ENCODE results near the gene OR2V1. TPM values are rescaled to one million over a fixed set of nuclear protein-coding genes. Genes with fewer than 3 reads are reported as not detected.

OR2V1 gene
- total RNA-seq, 4 donors from 2014 or later, result not detected

DNA sequence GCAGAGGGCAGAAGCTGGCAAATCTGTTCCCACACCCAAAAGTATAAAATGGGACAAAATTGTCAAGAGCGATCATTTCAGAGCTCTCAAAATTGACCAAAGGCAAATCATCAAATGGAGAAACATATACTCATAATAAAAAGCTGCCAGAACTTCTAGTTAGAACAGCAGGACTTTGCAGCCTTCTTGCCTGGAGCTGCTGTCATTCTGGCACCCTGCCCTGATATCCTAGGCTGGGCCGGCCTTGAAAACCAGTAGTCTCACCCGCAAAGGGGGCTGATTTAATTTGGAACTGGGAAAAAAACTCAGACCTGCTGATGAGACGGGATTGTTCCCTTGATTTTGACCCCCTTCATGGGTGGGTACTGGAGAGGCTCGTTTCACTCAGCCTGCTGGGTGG lies 18.5 kb downstream of the OR2V1 start:
- no peak for TF ChIP-seq POLR2A (IDR thresholded peaks at IDR 0.05)
- TF ChIP-seq, protein P1, sequence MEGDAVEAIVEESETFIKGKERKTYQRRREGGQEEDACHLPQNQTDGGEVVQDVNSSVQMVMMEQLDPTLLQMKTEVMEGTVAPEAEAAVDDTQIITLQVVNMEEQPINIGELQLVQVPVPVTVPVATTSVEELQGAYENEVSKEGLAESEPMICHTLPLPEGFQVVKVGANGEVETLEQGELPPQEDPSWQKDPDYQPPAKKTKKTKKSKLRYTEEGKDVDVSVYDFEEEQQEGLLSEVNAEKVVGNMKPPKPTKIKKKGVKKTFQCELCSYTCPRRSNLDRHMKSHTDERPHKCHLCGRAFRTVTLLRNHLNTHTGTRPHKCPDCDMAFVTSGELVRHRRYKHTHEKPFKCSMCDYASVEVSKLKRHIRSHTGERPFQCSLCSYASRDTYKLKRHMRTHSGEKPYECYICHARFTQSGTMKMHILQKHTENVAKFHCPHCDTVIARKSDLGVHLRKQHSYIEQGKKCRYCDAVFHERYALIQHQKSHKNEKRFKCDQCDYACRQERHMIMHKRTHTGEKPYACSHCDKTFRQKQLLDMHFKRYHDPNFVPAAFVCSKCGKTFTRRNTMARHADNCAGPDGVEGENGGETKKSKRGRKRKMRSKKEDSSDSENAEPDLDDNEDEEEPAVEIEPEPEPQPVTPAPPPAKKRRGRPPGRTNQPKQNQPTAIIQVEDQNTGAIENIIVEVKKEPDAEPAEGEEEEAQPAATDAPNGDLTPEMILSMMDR (IDR thresholded peaks at IDR 0.05), result no peak
- no peaks in the 10 kb centered on the region for H3K9me3 ChIP-seq
- H3K36me3 ChIP-seq, result no peaks in the 10 kb centered on the region
- peaks cover 0 to 43% of the 10 kb centered on the region in 2 donors for H3K27me3 ChIP-seq
- no peak overlapping the region for H3K4me3 ChIP-seq
- no peaks in the 10 kb centered on the region for H3K4me1 ChIP-seq
- intact Hi-C loops (cut with DNase I; ENCODE audit: low total_unique reads), result no loop called here
- DNase-seq, result no peak
- H3K27ac ChIP-seq, result no peak overlapping the region

DNA sequence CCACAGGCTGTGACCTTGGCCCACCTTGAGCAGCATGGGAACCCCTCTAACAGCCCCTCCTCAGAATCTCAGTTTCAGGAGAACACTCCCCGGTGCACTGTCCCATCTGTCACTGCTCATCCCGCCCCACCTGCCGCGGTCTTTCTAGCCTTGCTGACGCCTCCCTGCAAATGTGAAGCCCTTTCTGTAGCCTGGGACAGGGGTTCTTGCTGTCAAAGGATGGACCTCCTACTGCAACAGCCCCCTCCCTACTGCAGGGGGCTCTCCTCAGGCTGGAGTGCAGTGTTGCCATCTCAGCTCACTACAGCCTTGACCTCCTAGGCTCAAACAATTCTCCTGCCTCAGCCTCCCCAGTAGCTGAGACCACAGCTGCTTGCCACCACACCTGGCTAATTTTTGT lies 20.0 kb downstream of the OR2V1 start:
- H3K9me3 ChIP-seq, result no peaks in the 10 kb centered on the region
- intact Hi-C loops (cut with DNase I; ENCODE audit: low total_unique reads), result no loop called here
- TF ChIP-seq, protein P1 (IDR thresholded peaks at IDR 0.05), result no peak
- no peak for TF ChIP-seq POLR2A (IDR thresholded peaks at IDR 0.05)
- H3K4me1 ChIP-seq, result no peaks in the 10 kb centered on the region
- no peak overlapping the region for H3K27ac ChIP-seq
- no peaks in the 10 kb centered on the region for H3K36me3 ChIP-seq
- peaks cover 0 to 39% of the 10 kb centered on the region in 2 donors for H3K27me3 ChIP-seq
- DNase-seq, result no peak
- no peak overlapping the region for H3K4me3 ChIP-seq

DNA sequence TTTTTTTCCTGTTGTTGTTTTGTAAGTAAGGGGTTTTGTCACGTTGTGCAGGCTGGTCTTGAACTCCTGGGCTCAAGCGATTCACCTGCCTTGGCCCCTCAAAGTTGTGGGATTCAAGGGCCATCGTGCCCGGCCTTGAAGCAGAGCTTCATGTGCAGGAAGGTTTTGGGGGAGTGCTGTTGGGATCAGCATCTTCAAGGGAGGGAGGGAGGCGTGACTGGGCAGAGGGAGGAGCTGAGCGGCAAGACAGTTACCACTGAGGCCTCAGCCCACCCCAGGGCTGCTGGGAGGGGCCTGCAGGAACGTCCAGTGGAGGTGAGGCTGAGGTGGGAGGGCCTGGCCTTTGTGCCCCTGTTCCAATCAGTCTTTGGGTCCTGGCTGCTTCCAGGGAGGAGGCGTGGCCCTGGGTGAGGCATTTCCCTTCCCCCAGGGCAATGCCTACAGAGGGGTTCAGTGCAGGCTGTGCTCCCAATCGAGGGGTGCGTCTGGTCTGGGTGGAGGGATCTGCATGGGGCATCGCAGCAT lies 21.4 kb downstream of the OR2V1 start:
- no peak for TF ChIP-seq POLR2A (IDR thresholded peaks at IDR 0.05)
- TF ChIP-seq, protein P1 (IDR thresholded peaks at IDR 0.05), result no peak
- no peak for DNase-seq

DNA sequence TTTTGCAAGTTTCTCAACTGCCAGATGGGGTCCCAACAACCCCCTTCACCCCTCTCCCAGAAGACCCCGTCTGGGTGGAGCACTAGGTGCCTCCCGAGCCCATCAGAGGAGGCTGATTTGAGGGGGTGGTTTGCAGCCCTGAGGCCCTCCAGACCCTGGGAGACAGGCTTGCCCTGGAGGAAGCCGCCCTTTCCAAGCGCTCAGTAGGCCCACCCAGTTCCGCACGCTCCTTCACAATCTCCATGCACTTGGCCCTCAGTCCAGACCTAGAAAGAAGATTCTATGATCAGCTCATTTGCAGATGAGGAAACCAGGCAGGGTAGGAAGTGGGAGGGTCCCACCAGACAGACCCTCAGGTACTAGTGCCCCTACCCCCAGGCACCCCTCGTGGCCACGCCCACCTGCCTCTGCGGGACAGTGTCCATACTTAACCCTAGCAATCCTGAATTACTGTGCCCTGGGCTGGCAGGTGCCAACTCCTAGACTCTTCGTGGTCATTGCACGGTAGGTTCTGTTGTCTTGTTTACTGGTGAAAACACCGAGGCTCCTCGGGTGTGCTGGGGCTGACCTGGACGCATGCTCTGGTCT lies 22.3 kb downstream of the OR2V1 start:
- H3K27me3 ChIP-seq, result peaks cover 0 to 20% of the 10 kb centered on the region in 2 donors
- H3K36me3 ChIP-seq, result no peaks in the 10 kb centered on the region
- DNase-seq, result no peak
- intact Hi-C loops (cut with DNase I; ENCODE audit: low total_unique reads), result no loop called here
- no peaks in the 10 kb centered on the region for H3K4me1 ChIP-seq
- H3K27ac ChIP-seq, result no peak overlapping the region
- no peak overlapping the region for H3K4me3 ChIP-seq
- no peak for TF ChIP-seq POLR2A (IDR thresholded peaks at IDR 0.05)
- TF ChIP-seq, protein P1 (IDR thresholded peaks at IDR 0.05), result no peak
- no peaks in the 10 kb centered on the region for H3K9me3 ChIP-seq

More for the DNA sequence above, 21.4 kb downstream of the OR2V1 start:
- Histone ChIP-seq H3K36me3 (no peaks in the 10 kb centered on the region), H3K27me3 (peaks cover 0 to 28% of the 10 kb centered on the region in 2 donors), H3K9me3 (no peaks in the 10 kb centered on the region), H3K4me1 (no peaks in the 10 kb centered on the region), H3K27ac (no peak overlapping the region), H3K4me3 (no peak overlapping the region)
- intact Hi-C loops (cut with DNase I; ENCODE audit: low total_unique reads), result no loop called here

DNA sequence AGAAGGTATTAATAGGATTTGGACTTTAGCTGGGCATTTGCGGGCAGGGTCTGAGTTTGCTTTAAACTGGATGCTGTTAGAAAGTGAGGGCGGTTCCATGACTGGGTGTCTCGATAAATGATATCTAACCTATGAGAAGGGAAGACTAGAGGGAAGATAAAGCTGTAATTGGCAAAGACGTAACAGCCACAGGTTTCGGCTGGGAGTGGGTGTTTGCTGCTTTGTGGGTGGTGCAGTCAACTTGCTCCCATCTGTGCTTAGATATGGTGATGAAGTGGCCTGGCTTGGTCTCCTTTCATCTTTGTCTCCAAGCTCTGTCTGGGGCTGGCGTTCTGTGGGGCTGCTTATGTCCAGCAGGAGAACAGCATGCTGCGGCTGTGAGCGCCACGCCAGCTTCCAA lies 23.3 kb downstream of the OR2V1 start:
- Histone ChIP-seq H3K4me3 (no peak overlapping the region), H3K27me3 (peaks cover 0 to 20% of the 10 kb centered on the region in 2 donors), H3K27ac (no peak overlapping the region), H3K36me3 (no peaks in the 10 kb centered on the region), H3K4me1 (no peaks in the 10 kb centered on the region), H3K9me3 (no peaks in the 10 kb centered on the region)
- intact Hi-C loops (cut with DNase I; ENCODE audit: low total_unique reads), result no loop called here
- no peak for TF ChIP-seq POLR2A (IDR thresholded peaks at IDR 0.05)
- TF ChIP-seq, protein P1 (IDR thresholded peaks at IDR 0.05), result no peak
- no peak for DNase-seq

Data from uterus (tissue), 4 donors.